ENCODE measurements around the gene LMNB1.
"Not testable (repeated sequence)": the region's sequence is repeated elsewhere in the genome, so short reads cannot be mapped to it uniquely, and the experiment has no call there.

The LMNB1 gene

DNA sequence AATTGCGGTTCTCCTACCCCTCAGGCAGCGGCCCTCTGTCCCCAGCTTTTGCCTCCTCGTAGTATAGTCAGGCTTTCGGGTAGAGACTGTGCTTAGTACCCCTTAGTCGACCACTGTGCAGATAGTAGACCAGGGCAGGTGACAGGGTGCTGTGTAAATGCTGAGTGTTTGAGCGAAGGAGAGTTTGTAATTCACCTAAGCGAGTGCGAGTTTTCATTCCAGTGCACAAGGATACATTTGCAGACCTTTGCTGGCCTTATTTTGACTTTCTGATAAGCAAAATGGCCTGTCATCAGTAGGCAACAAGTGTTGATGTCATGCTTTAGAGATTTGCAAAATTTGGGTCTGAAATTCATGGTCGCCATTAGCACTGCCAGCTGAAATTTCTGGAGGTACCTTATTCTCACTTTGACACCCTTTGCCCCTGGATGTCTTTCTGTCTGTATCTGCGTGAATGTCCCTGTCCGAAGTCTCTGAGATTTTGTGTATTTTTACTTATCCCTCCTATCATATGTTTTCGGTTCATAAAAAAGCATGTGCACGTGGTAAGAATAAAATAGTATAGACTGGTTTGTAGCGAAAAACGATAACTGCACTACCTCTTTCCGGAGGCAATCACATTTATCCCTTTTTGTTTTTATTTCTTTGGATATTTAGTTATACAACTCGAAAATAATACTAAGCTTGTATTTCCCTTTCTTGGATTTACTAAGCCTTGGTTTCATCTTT is 1.9 kb downstream of the LMNB1 start:
- FAIRE-seq: no peak

DNA sequence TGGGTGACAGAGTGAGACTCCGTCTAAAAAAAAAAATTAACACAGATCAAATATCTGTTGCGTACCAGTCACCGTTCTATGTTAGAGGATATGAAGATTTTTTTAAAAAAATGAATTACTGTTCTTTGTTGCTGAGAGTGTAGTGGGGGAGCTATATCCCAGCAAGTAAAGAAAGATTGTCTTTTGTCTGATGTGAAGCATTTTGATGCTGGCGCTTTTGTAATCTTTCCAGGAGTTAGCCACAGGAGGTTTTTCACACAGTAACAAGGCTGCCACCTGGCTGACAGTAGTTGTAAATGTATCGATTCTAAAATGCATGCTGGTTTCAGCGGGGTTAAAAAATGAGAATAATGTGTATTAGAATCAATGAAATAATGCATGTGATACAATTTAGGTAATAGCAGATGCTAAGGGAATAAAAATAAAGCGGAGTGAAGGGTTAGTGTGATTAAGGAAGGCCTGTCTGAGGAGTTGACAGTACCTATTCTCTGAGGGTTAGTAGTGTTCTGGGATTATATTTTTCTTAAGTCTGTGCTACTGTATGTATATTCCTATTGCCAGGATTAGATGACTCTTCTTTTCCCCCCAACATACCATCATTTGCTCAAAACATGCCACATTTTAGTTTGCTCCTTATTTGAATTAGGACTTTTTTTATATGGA is 3.4 kb downstream of the LMNB1 start:
- FAIRE-seq: no peak

GRCh38 chr5:126788409-126788808 is 11.5 kb downstream of the LMNB1 start:
- FAIRE-seq: not testable (repeated sequence)

GRCh38 chr5:126793097-126793496 is 16.2 kb downstream of the LMNB1 start:
- FAIRE-seq: no peak

DNA sequence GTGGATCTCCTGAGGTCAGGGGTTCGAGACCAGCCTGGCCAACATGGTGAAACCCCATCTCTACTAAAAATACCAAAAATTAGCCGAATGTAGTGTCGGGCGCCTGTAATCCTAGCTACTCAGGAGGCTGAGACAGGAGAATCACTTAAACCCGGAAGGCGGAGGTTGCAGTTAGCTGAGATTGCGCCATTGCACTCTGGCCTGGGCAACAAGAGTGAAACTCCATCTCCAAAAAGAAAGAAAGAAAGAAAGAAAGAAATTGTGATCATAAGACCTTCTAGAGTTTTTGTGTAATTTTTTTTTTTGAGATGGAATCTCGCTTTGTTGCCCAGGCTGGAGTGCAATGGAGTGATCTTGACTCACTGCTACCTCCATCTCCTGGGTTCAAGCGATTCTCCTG is 16.7 kb downstream of the LMNB1 start:
- not testable (repeated sequence) for FAIRE-seq

- FAIRE-seq: no peak
Observed at GRCh38 chr5:126794157-126794828, 17.4 kb downstream of the LMNB1 start.

GRCh38 chr5:126799780-126800179 is 22.8 kb downstream of the LMNB1 start:
- no peak for FAIRE-seq

DNA sequence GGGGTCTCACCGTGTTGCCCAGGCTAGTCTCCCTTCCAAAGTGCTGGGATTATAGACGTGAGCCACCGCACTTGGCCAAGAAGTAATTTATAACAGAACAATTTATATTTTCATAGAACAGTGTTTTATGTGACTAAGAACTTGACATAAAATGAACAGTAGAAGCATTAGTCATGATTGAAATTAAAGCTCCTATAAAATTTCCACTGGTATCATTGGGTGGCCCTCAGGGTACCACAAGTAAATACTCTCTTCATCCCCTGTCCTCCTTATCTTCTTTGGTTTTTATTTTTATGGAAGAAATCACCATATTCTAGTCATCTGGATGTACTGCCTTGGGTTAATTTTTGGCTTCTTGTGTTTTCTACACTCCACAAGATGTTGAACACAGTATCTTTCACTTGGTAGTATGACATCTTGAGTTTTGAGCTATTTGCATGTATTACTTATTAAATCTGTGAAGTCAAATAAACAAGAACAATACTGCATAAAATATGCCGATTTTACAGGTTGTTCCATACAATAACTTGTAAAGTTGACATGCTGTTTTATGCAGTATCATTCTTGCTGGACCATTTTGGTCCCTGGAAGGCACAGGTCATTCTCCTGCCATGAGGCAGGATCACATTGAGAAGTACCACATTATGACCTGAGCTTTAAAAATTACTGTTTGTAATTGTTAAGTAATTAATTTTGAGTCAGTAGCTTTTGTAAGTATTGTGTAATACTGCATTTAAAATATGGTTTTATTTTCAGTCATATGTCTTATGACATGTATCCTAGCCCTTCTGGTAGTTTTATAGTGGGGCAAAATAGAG is 24.4 kb downstream of the LMNB1 start:
- FAIRE-seq: no peak

DNA sequence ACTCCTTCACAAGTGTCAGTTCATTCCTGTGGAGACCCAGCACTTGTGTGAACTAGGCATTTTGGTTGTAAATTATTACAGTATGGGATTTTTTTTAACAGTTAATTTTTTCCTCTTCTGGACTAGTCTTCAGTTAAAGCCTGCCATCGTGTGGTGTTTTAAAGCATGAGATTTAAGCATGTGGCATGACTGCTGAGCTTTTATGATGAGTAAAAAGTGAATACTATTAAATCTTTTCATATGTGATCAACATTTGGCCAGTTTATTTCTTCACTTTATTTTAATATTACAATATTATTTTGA is 25.0 kb downstream of the LMNB1 start:
- peak; percentile 86 for FAIRE-seq

- FAIRE-seq: no peak
Observed at GRCh38 chr5:126805063-126805462, 28.1 kb downstream of the LMNB1 start.

GRCh38 chr5:126808521-126808988 is 31.6 kb downstream of the LMNB1 start:
- FAIRE-seq: peak; percentile 74

GRCh38 chr5:126809916-126810315 is 33.0 kb downstream of the LMNB1 start:
- FAIRE-seq: no peak

GRCh38 chr5:126810596-126811380 is 33.9 kb downstream of the LMNB1 start:
- FAIRE-seq: no peak

DNA sequence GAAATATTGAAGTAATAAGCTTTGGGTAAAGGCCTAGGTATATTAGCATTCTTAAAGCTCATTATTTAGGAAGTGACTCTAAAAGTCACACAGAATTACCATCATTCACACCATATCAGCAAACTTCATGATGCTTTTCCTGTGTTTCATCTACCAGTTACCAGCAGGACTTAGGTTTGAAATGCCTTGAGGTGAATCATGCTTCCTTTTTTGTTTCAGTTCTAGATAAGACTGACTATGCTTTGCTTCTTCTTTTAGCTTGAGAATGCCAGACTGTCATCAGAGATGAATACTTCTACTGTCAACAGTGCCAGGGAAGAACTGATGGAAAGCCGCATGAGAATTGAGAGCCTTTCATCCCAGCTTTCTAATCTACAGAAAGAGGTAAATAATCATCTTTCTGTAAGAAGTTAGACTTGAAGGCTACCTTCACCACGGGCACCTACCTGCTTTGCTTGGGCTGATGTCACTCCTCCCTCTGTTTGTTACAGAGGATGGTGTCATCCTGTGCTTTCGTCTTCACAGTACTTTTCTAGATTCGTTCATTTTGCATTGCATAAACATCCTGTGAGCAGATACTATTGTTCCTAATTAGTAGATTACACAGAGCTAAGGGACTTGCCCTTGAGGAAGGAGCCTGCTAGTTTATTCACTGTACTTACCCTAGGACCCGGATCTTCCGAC is 34.7 kb downstream of the LMNB1 start:
- FAIRE-seq: no peak

DNA sequence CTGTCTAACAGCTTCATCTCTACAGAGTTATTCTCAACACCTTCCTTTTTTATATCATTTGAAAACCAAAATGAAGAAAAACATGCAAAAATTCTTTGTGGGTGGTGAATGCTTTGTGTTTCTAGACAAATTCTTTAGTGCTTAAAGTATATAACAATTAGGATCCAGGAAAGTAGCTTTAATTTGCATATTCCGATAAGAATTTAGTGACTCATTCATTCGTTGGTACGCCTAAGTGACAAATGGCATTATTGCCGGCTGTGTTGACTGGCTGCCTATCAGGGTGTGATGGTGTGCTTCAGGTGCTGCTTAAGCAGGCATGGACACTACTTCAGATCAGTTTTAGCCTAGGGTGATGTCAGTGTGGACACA is 35.2 kb downstream of the LMNB1 start:
- no peak for FAIRE-seq

GRCh38 chr5:126813799-126814198 is 36.9 kb downstream of the LMNB1 start:
- not testable (repeated sequence) for FAIRE-seq

GRCh38 chr5:126814721-126815404 is 37.9 kb downstream of the LMNB1 start:
- FAIRE-seq: no peak

- no peak for FAIRE-seq
Observed at GRCh38 chr5:126816649-126817048, 39.7 kb downstream of the LMNB1 start.

DNA sequence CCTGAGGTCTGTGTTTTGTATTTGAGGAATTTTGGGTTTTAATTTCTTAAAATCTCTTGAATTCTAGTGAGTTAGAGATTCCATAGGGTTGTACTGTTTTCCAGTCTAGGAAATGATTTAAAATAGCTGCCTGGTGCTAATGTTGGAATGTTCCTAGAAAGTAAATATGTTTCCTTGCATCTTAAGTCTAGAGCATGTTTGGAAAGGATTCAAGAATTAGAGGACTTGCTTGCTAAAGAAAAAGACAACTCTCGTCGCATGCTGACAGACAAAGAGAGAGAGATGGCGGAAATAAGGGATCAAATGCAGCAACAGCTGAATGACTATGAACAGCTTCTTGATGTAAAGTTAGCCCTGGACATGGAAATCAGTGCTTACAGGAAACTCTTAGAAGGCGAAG is 41.8 kb downstream of the LMNB1 start:
- no peak for FAIRE-seq

DNA sequence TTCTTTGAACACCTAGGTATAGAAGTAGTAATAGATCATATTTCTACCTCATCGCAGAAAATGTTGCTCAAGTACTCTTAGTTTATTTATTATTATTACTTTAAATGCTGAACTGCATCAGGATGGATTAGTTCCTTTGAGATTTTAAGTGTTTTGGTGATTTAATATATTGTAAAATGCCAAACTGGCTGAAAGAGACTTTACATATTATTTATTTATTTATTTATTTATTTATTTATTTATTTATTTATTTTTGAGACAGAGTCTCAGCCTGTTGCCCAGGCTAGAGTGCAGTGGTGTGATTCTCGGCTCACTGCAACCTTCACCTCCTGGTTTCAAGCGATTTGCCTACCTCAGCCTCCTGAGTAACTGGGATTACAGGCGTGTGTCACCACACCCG is 42.3 kb downstream of the LMNB1 start:
- no peak for FAIRE-seq

DNA sequence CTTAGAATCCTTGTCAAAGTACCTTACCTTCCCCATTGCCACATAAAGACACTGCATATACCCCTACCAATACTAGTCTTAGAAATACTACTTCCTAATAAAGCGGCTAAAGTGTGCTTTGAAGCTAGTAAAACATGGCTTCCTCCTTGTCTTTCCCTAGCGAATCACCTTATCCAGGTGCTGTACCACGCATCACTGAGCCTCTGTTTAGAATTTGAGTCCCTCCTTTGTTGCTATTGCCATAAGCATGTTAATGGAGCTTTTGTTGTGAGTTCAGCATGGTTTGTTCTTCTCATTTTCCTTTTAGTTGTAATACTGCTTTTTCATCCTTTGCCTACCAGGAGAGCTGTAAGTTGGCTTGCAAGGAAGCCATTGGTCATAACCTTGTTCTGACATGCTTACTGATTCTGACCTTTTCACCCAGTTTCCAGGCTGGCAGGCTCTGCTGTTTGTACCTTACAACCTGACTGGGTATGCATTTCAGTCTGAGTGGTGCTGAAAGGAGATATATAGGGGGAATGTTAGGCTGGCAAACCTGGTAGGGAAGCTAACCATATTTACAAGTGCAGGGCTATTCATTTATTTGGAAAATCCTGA is 49.8 kb downstream of the LMNB1 start:
- FAIRE-seq: no peak
